HepG2 (cell line): ENCODE results near the gene GK. TPM values are rescaled to one million over a fixed set of nuclear protein-coding genes. Genes with fewer than 3 reads are reported as not detected.

ENCODE experiments used
- AHDC1 ChIP-seq: sonication (generic); formaldehyde crosslinking; IDR thresholded peaks from 2 replicates; pipeline ENCODE4 v1.5.1; 2020; ENCODE audit warnings: mild to moderate bottlenecking, missing genetic modification reagents, borderline replicate concordance
- ISX ChIP-seq: sonication (generic); formaldehyde crosslinking; conservative IDR thresholded peaks from 2 replicates; pipeline ENCODE4 v1.5.0; 2020; ENCODE audit warnings: missing genetic modification reagents
- MAZ ChIP-seq, 2 experiments: sonication (generic) in 1 of 2; formaldehyde crosslinking in 1 of 2; IDR thresholded peaks; 2 replicates each; pipeline versions ENCODE4 v1.5.0 to v1.6.1; 2012 to 2020; ENCODE audit warnings: low read depth in 2 of 2, mild to moderate bottlenecking in 2 of 2, borderline replicate concordance in 1 of 2, improper control_type of control experiment in 1 of 2, low read length in 1 of 2, missing genetic modification reagents in 1 of 2, moderate library complexity in 1 of 2
- NCOA2 ChIP-seq: sonication (generic); formaldehyde crosslinking; IDR thresholded peaks from 2 replicates; pipeline ENCODE4 v1.8.0; 2022; ENCODE audit warnings: inconsistent platforms
- POLR2A ChIP-seq, 2 experiments: IDR thresholded peaks; 2 replicates each; pipeline ENCODE4 v1.6.1; 2011; ENCODE audit warnings: low read depth in 2 of 2, low read length in 2 of 2, mild to moderate bottlenecking in 1 of 2, moderate library complexity in 1 of 2; ENCODE audit not compliant: insufficient read depth in 1 of 2
- PRDM4 ChIP-seq: sonication (generic); formaldehyde crosslinking; IDR thresholded peaks from 2 replicates; pipeline ENCODE4 v1.9.0; 2021; ENCODE audit warnings: missing genetic modification reagents, borderline replicate concordance
- SMARCC2 ChIP-seq: fragments of 450-650 bp; IDR thresholded peaks from 2 replicates; pipeline ENCODE4 v1.6.1; 2017; ENCODE audit warnings: antibody characterized with exemption, mild to moderate bottlenecking
- SRSF9 ChIP-seq: fragments of 200-400 bp; formaldehyde crosslinking; IDR thresholded peaks from 2 replicates; pipeline ENCODE4 v1.6.1; 2018; ENCODE audit warnings: borderline replicate concordance, mild to moderate bottlenecking, low read depth, low read length; ENCODE audit not compliant: insufficient read depth, poor library complexity, severe bottlenecking
- TCF7 ChIP-seq: sonication (generic); IDR thresholded peaks from 2 replicates; pipeline ENCODE4 v1.6.1; 2016; ENCODE audit warnings: antibody characterized with exemption, low read depth
- TGIF2 ChIP-seq: IDR thresholded peaks from 2 replicates; pipeline ENCODE4 v1.6.1; 2016; ENCODE audit warnings: control low read depth, missing compliant biosample characterization
- THAP9 ChIP-seq: sonication (generic); formaldehyde crosslinking; IDR thresholded peaks from 2 replicates; pipeline ENCODE4; 2020; ENCODE audit warnings: missing genetic modification reagents, mild to moderate bottlenecking, borderline replicate concordance
- TOE1 ChIP-seq: sonication (generic); formaldehyde crosslinking; IDR thresholded peaks from 2 replicates; pipeline ENCODE4 v1.4.0; 2020; ENCODE audit warnings: mild to moderate bottlenecking, missing genetic modification reagents
- TRIM22 ChIP-seq: fragments of 450-650 bp; IDR thresholded peaks from 2 replicates; pipeline ENCODE4 v1.6.1; 2017
- ZBTB8A ChIP-seq: sonication (generic); formaldehyde crosslinking; IDR thresholded peaks from 2 replicates; pipeline ENCODE4 v1.4.0; 2020; ENCODE audit warnings: mild to moderate bottlenecking, low read depth, missing genetic modification reagents, borderline replicate concordance
- ZNF580 ChIP-seq: IDR thresholded peaks from 2 replicates; pipeline ENCODE4 v1.6.1; 2016; ENCODE audit warnings: low read depth, borderline replicate concordance
- ZNF788 ChIP-seq: sonication (generic); formaldehyde crosslinking; IDR thresholded peaks from 2 replicates; pipeline ENCODE4 v1.5.0; 2020; ENCODE audit warnings: mild to moderate bottlenecking, missing genetic modification reagents, borderline replicate concordance
- polyA plus RNA-seq, 8 experiments: library from polyadenylated mRNA; depleted of rRNA in 3 of 8; stranded (reverse) in 7 of 8; unstranded in 1 of 8; fragments of >200 nt; fragmentation: Illumina TruSeq in 4 of 8; extraction: Trizol in 4 of 8; gene quantifications; 2 replicates each; pipeline versions ENCODE4 v1.2.1 to v1.2.3, GENCODE V29; 2011 to 2016; ENCODE audit warnings: low read depth in 4 of 8, missing spikeins in 1 of 8, mixed read lengths in 1 of 8; ENCODE audit not compliant: insufficient read depth in 1 of 8
- total RNA-seq, 5 experiments: library from RNA; depleted of rRNA; stranded (reverse); fragments of >200 nt; fragmentation: Illumina TruSeq; extraction: Trizol; gene quantifications; 2 replicates each; pipeline ENCODE4 v1.2.3, GENCODE V29; 2016; ENCODE audit warnings: low read depth in 1 of 5

The GK gene
- total and polyA plus RNA-seq, 2 of the 13 experiments (the other 11 are each of a cell fraction or from before 2014, with no cell fraction given): 64.2 to 265 TPM

GRCh38 chrX:30693999-30694650 is 40.9 kb downstream of the GK start (continued):
- TF ChIP-seq PRDM4 (CRISPR knock-in tag): no peak
- no peak for TF ChIP-seq TOE1 (CRISPR knock-in tag)
- TF ChIP-seq ZNF580 (CRISPR knock-in tag): no peak
- TF ChIP-seq SRSF9: no peak
- no peak for TF ChIP-seq THAP9
- TF ChIP-seq AHDC1: peak; percentile 19; the same call in 1 of the 2 replicates
- no peak for TF ChIP-seq ZBTB8A (CRISPR knock-in tag)
- no peak for TF ChIP-seq SMARCC2
- no peak for TF ChIP-seq TGIF2 (CRISPR knock-in tag)
- no peak for TF ChIP-seq MAZ (IDR thresholded peaks at IDR 0.05; ENCODE audit: borderline replicate concordance, low read depth, low read length)
- no peak for TF ChIP-seq MAZ (CRISPR knock-in tag; IDR thresholded peaks at IDR 0.05; ENCODE audit: low read depth)
- TF ChIP-seq TRIM22: no peak
- TF ChIP-seq NCOA2 (CRISPR knock-in tag): peak; percentile 42; the same call in 1 of the 2 replicates
- TF ChIP-seq POLR2A (IDR thresholded peaks at IDR 0.05; ENCODE audit: insufficient read depth in 1 of 2, low read depth in 2 of 2, low read length in 2 of 2): no peak
- no peak for TF ChIP-seq ISX (CRISPR knock-in tag)
- no peak for TF ChIP-seq TCF7
- TF ChIP-seq ZNF788 (CRISPR knock-in tag): no peak
